IPS-18c (cell line): ENCODE results near the gene ADAMTS20.

Experiments
- H3K4me3 ChIP-seq: 2 replicates; pipeline ENCODE4 v1.7.0; 2013; ENCODE audit warnings: low read depth, mild to moderate bottlenecking, low read length, moderate library complexity; ENCODE audit not compliant: insufficient read depth
- H3K9me3 ChIP-seq: one replicate; pipeline ENCODE4 v1.6.1; 2013; ENCODE audit warnings: mild to moderate bottlenecking, low read length, moderate library complexity; ENCODE audit not compliant: control insufficient read depth, insufficient read depth

The ADAMTS20 gene

DNA sequence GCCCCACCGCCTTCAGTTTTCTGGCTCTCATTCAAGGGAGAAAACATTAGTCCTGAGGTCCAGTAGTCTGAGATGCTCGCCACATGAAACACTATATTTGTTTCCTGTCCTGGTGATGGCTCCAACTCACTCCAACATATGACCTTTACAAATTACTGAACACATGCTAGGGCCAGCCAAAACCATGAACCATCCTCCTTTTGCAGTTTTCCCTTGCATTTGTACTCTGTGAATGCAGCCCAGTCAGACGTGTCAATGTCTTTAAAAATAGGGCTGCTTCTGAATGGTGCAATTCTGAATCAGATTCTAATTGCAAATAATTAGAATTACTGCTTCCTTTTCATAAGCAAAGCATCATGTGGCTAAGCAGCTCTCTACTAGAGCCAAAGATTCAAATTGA is 36.0 kb downstream of the ADAMTS20 start:
- Histone ChIP-seq H3K9me3 (no peaks in the 10 kb centered on the region), H3K4me3 (no peak overlapping the region)

DNA sequence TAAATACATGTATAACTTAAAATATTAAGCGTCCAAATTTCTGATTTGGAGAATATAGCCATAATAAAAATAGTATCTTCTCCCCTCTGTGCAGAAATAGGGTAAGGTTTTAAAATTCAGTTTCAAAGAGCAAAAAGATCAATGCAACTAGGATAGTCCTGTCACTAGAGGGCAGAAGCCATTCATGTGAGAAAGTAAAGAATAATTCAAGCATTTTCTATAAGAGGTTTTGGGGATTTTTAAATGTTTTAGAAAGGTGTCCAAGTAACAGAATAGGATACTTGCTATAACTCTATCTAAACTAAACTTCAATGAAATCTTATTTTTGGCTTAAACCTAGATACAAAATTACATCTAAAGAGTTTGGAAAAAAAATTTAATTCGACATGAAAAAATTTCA is 50.3 kb downstream of the ADAMTS20 start:
- H3K4me3 ChIP-seq: no peak overlapping the region
- no peaks in the 10 kb centered on the region for H3K9me3 ChIP-seq

DNA sequence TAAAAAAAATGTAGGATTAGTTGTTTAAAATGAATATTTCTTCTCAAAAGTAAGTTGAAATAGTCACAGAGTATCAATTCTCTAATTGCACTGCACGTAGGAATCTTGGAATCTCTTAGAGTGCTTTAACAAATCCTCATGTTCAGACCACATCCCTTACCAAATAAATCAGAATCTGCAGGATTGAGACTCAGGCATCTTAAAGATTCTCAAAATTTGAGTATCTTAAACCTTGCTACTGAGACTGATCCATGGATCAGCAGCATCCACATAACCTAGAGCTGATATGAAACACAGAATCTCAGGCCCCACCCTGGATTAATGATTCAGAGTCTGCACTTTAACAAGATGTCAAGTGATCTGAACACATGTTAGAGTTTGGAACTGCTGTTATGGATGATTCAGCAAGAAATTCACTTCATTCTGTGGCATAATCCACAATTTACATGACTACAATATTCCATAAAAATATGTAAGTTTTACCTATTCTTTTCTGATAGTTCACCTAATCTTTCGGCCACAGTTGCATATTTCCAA is 58.7 kb downstream of the ADAMTS20 start:
- no peak overlapping the region for H3K4me3 ChIP-seq
- no peaks in the 10 kb centered on the region for H3K9me3 ChIP-seq

DNA sequence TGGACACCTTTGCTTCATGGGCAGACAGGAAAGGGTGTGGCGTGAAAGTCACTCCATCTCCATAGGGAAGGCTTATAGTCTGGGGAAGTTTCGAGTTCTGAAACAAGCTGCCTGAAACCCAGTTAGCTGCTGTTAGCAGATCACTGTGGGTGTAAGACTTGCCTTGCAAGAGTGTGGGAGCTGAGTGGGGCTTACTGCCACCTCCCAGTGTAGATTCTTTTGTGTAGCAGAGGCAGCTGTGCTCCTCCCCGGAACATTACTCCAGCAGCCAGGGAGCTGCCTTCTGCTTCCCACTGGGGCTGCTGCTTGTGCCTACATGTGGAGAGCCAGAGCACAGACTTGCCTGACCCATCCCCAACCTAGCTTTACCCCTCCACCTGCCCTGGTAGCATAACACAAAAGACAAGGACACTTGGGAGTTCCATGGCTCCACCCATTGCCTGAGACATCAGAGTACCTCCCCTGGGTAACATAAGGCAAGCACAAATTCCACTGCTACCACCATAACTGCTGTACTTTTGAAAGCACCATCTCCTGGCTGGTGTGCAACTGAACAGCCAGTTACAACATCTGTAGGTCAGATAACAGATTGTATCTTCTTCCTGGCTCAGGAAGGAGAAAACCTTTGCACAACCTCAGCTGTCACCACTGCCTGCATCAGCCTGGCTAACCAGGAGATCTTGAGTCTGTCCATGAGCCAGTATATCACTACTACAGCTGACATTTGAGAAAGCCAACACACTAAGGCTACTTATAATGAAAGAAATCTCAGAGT is 69.5 kb downstream of the ADAMTS20 start:
- Histone ChIP-seq H3K9me3 (no peaks in the 10 kb centered on the region), H3K4me3 (no peak overlapping the region)

DNA sequence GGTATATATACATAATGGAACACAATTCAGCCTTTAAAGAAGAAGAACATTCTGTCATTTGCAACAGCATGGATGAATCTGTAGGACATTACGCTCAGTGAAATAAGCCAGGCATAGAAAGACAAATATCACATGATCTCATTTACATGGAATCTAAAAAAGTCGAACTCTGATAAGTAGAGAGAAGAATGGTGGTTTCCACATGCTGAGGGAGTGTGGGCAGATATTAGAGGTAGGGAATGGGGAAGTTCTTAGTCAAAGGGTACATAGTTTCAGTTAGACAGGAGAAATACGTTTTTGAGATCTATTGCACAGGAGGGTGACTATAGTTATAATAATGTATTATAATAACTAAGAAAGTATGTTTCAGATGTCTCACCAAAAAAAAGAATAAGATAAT is 71.4 kb downstream of the ADAMTS20 start:
- H3K9me3 ChIP-seq: no peaks in the 10 kb centered on the region

DNA sequence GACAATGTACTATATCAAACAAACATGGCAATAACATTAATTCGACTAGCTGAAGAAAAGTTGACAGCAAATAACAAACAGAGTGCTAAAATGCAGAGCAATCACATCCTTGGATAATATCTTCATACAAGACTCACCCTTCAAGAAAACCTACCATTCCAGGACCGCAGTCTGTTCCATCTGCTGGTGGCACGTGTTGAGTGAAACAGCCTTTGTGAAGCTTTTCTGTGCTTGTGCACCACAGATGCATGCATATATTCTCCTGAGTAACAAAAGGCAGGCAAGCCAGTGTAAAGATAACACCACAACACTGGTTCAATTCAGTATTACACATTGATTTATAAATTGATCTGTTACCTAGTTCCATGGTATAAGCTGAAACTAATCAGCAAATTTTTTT is 89.3 kb downstream of the ADAMTS20 start:
- Histone ChIP-seq H3K4me3 (no peak overlapping the region), H3K9me3 (no peaks in the 10 kb centered on the region)

More for the DNA sequence above, 71.4 kb downstream of the ADAMTS20 start:
- no peak overlapping the region for H3K4me3 ChIP-seq

DNA sequence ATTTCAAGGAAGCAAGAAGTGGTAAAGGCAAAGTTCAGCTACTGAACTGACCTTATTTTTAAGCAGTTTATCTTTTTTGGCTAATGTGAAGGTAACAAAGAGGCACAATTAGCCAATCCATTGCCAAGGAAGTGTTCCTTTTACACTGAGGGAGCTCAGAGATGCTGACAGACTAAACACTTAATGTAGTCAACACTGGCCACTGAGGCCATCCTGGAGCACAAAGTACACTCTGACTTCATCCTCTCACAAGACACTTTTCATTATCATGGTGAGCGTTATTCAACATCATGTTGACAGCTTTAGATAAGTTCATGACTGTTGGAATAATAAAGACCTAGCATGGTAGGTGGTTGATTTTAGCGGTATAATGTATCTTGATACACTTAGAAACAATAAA is 89.9 kb downstream of the ADAMTS20 start:
- Histone ChIP-seq H3K9me3 (no peaks in the 10 kb centered on the region), H3K4me3 (no peak overlapping the region)

DNA sequence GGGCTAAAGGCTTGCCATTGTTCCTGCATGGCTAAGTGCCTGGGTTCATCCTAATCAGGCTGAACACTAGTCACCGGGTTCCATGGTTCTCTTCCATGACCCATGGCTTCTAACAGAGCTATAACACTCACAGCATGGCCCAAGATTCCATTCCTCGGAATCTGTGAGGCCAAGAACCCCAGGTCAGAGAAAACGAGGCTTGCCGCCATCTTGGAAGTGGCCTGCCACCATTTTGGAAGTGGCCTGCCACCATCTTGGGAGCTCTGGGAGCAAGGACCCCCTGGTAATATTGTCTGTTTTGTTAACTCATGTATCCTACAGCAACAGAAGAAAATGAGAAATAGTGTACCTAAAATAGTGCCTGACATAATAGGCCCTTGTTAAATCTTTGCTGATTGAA is 92.7 kb downstream of the ADAMTS20 start:
- Histone ChIP-seq H3K4me3 (no peak overlapping the region), H3K9me3 (no peaks in the 10 kb centered on the region)

DNA sequence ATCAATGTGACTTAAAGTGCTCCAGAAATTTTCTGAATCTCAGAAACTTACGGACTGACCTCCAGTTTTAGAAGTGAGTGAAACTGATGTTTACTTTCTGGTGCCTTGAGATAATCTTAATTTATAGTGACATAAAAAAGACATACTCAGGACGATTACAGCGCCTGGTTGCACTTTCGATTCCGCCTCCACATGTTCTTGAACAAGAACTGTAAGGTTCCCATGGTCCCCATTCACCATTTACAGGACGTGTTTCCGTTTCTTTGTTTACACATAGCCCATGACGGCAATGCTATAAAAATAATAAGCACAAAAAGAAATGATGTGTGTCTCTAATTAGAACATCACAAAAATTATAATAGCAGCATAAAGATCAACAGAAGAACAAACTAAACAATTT is 98.2 kb downstream of the ADAMTS20 start:
- no peak overlapping the region for H3K4me3 ChIP-seq
- H3K9me3 ChIP-seq: no peaks in the 10 kb centered on the region

DNA sequence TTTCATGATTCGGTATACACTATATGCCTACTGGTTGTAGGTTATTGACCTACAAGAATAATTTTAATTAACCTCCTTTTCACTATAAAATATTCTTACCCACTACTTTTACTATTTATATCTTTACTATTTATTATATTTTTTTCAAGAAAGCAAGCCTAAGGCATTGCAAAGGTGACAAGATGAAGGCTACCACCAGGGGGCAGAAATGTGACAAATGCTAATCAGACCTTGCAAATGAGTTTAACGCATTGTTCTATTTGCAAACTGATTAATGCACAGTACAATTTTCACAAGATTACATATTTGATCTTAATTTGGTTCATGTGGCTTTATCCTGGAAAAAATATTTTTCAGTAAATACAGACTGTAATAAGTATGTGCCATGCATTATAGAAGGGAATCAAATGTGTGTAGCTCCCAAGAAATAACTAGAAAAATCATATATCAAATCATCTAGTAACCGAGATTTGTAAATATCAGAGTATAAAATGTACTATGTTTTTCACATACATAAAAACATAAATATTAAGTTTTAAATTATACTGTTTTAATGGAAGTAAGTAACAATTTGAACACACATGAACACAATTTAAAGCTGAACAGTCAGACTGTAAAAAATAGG is 107.0 kb downstream of the ADAMTS20 start:
- H3K4me3 ChIP-seq: no peak overlapping the region
- H3K9me3 ChIP-seq: no peaks in the 10 kb centered on the region

DNA sequence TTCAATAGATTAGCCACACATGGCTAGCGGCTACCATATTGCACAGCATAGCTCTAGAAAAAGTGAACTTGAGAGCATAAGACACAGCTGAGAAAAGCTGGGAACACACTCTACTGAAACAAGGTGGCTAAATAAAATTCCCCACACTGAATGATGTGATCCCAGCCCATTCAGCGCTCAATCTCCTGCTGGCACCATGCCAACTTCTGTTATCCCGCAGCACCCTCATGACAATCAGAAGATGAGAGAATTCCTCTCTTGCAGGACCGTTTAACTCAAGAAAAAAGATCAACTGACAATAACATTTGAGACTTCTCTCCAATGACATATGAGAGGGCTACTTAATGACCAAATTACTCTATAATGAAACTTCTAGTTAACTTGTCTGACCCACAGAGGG is 115.4 kb downstream of the ADAMTS20 start:
- Histone ChIP-seq H3K9me3 (no peaks in the 10 kb centered on the region), H3K4me3 (no peak overlapping the region)

DNA sequence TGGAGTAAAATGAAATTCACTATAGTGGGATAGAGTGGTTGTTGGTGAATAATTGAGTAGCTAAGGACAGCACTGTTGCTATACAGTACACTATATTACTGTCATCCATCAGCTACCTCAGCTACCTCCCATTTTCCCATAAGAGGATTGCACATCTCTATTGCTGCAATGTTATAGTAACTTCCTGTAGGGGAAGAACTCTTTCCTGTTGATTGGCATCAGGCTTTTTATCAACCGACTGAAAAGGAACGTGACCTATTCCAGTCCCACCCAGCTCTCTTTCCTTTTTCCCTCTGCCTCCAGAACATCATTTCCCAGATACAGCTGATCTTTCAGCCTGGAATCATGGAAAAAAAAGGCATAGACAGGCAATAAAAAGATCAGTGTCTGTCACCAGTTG is 117.4 kb downstream of the ADAMTS20 start:
- Histone ChIP-seq H3K9me3 (no peaks in the 10 kb centered on the region), H3K4me3 (no peak overlapping the region)

DNA sequence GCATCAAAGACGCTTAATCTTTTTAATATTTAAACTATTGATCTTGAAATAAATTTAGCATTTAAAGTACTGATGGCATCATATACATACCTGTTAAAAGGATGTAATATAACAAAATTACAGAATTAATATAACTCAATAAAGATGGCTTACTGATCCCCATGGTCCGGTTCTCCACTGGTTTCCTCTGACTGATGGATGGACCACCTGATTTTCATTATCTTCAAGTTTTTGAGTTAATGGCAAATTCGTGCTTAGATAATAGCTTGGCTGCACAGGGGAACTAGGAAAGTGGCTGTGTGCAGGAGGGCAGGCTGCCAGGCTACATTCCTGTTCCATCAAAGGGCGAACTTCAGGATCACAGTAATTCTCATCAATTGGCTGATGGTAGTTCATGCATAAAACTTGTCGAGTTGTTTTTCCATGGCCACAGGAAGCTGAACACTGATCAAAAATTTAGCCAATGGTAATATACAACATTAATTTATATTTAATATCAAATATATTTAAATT is 123.9 kb downstream of the ADAMTS20 start:
- H3K9me3 ChIP-seq: no peaks in the 10 kb centered on the region
- H3K4me3 ChIP-seq: no peak overlapping the region

DNA sequence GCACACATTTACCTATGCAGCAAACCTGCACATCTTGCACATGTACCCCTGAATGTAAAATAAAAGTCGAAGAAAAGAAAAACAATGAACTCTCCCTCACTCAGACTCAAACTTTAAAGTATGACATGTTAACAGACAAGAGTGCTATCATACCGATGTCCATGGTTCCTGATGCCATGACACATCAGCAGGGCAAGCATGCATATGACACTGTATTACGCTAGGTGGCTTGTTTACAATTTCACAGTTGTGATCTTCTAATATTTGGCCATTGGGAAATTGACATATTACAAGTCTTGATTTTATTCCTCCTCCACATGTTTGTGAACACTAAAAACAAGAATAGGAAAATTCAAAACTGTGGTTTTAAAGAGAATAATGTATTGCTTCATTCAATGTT is 126.6 kb downstream of the ADAMTS20 start:
- Histone ChIP-seq H3K4me3 (no peak overlapping the region), H3K9me3 (no peaks in the 10 kb centered on the region)

DNA sequence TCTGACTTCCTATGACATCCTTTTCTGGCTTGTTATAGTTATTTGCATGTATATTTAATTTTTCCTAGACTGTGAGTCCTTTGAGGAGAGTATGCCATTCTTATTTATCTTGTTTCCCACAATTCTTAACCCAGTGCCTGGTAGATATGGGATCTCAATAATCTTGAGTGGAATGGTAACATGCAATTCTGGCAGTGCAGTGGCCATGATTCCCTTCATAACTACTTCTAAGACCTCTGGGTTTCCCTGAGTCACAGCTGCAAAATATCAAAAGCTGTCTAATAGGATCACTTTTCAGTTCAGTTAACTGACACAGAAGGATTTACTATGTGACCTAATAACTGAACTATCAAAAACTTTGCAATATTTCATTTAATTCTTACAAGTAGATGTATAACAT is 135.0 kb downstream of the ADAMTS20 start:
- Histone ChIP-seq H3K4me3 (no peak overlapping the region), H3K9me3 (no peaks in the 10 kb centered on the region)

DNA sequence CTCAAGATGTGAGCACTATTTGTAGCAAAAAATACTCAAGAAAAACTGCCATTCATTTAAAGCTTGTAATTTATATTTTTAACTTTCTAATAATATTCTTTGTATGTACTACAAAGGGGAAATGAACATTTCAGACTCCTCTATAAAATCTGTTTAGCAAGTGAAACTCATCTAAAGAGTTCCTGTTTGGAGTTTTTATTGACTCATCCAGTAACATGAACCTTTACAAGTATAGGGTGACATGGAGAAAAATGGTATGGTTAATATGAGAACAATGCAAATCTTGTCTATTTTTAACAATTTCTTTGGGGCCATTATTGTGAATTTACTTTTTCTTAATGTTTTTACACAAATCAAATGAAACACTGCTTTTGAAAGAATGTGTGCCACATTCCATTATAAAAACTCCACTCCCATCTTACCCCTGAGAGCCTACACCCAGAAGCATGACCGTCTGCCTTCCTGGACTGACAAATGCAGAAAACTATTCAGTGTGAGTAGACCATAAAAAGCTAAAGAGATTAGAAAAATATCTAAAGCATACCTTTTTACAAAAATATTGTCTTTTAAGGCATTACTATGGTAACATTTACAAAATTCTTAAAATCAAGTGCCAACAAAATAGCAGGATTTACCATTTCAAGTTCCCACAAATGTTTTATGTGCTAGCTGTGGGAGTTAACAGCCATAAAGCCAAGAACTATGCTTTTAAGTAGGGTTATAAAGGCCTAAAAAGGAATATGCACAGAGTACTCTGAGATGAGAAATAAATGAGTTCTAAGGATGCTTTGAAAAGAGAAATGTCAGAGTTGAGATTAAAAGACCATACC is 144.0 kb downstream of the ADAMTS20 start:
- Histone ChIP-seq H3K9me3 (no peaks in the 10 kb centered on the region), H3K4me3 (no peak overlapping the region)

DNA sequence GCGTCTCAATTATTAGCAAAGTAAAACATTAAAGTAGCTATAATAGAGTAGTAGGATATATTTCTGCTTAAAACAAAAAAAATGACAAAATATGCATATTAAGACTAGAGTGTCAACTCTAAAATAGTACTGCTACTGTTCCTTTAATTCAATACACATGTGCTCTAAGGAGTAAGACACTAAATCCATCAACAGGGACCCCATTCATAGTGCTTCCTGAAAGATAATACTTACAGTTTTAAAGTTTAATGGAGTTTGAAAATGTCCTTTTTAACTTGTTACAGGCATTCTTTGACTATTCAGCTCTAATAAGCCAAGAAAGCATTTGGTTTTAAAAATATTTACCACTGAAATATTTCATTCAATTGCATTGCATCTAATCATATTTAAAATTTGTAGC is 145.2 kb downstream of the ADAMTS20 start:
- Histone ChIP-seq H3K4me3 (no peak overlapping the region), H3K9me3 (no peaks in the 10 kb centered on the region)

DNA sequence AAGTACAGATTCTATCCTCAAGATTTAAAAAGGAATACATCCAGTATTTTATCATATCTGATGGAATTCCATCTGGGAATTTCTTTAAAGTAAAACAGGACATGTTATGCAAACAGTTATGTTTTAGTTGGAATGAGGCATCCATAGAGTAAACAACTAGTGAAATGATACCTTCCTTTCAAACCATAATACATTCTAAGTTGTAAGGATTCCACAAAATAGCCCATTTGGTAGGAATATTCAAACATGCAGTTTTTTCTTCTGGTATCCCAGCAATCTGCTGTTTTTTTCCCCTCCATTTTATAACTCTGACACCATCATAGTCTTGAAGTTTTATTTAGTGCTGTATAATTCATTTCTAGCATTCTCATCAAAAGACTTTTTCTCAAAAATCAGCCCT is 149.6 kb downstream of the ADAMTS20 start:
- Histone ChIP-seq H3K9me3 (no peaks in the 10 kb centered on the region), H3K4me3 (no peak overlapping the region)
